Fibroblast of mammary gland (primary cell): ENCODE results near the gene FAT1.
"Not testable (repeated sequence)": the region's sequence is repeated elsewhere in the genome, so short reads cannot be mapped to it uniquely, and the experiment has no call there.

Experiments used
- DNase-seq: peaks from one replicate; pipeline ENCODE4 v3.0.0-alpha.2; 2010; ENCODE audit warnings: low read depth
- H3K4me3 ChIP-seq: 2 replicates; pipeline ENCODE4 v1.5.1; 2011; ENCODE audit warnings: low read depth, mild to moderate bottlenecking, low read length, moderate library complexity; ENCODE audit not compliant: control insufficient read depth
- TF ChIP-seq, protein P1 (sequence below): conservative IDR thresholded peaks from 2 replicates; pipeline ENCODE4 v1.5.1; 2011; ENCODE audit warnings: low read depth, low read length, inconsistent platforms; ENCODE audit not compliant: control insufficient read depth, insufficient read depth

The FAT1 gene

DNA sequence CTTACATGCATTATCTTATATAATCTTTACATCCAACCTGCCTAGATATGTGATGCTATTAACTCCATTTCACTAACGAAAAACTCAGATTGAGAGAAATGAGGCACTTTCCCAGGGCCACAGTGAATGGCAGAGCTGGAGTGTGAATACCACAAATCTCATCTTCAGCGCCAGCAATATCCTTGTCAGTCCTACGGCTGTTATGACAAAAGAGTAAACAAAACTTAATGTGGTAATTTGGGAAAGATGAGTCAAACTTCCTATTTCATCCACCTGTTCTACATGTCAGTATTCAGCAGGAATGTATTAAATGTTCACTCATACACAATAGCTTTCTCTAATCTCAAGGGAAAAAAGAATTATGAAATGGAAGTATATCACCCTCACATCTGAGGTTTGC, 56.9 kb downstream of the FAT1 start:
- H3K4me3 ChIP-seq, result no peak overlapping the region
- DNase-seq, result peak; percentile 24
- TF ChIP-seq, protein P1, sequence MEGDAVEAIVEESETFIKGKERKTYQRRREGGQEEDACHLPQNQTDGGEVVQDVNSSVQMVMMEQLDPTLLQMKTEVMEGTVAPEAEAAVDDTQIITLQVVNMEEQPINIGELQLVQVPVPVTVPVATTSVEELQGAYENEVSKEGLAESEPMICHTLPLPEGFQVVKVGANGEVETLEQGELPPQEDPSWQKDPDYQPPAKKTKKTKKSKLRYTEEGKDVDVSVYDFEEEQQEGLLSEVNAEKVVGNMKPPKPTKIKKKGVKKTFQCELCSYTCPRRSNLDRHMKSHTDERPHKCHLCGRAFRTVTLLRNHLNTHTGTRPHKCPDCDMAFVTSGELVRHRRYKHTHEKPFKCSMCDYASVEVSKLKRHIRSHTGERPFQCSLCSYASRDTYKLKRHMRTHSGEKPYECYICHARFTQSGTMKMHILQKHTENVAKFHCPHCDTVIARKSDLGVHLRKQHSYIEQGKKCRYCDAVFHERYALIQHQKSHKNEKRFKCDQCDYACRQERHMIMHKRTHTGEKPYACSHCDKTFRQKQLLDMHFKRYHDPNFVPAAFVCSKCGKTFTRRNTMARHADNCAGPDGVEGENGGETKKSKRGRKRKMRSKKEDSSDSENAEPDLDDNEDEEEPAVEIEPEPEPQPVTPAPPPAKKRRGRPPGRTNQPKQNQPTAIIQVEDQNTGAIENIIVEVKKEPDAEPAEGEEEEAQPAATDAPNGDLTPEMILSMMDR, result no peak

DNA sequence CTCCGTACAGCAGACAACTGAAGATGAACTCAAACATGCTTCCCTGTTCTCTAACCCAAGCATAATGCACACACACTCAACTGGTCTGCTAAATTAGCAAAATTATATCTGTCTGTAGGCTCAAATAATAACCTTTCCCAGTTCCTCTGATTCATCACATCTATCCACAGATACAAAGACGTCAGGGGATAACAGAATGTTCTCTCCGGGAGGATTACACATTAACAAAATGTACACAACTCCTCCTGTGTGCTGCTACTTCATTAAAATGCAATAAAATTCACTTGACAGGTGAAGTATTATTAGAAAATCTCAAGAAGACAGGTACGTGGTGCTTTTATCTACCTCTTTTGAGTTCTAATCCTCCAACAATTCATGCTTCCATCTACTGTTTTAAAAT, 57.4 kb downstream of the FAT1 start:
- TF ChIP-seq, protein P1, result no peak
- H3K4me3 ChIP-seq, result no peak overlapping the region
- peak; percentile 72 for DNase-seq

DNA sequence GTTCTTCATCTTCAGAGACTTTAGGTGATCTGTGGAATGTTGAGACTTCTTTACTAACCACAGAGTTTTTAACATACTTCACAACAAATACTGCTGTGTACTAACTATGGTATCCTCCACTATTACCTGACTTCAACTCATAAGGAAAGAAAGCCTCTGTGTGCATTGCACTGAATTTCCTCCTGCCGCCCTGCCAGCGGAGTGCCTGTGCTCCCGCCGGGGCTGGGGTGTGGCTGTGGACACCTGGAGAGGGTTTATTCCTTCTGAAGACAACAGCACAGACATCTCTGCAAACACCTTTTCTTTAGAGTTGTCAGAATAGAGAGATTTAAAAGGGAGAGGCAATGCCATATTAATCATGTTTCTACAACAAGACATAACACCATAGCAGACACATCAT, 63.3 kb downstream of the FAT1 start:
- DNase-seq, result no peak
- TF ChIP-seq, protein P1, result no peak
- H3K4me3 ChIP-seq, result no peak overlapping the region

DNA sequence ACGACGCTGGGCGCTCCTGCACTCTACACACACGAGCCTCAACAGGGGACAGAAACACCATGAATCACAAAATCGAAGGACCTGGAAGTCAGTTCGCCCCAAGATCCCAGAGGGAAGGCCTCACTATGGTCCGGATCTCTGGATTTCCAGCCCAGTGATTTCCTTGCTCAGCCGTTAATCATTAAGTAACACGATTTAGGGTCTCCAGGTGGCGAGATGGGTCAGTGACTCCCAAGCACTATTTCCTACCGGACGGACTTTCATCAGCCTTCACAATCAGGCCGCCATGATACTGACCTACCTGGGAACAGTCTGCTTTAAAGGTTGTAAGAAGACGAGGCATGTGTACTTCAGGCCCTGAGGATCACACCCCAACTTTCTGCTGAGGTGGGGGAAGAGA, 63.7 kb downstream of the FAT1 start:
- DNase-seq, result no peak
- TF ChIP-seq, protein P1, result no peak
- no peak overlapping the region for H3K4me3 ChIP-seq

DNA sequence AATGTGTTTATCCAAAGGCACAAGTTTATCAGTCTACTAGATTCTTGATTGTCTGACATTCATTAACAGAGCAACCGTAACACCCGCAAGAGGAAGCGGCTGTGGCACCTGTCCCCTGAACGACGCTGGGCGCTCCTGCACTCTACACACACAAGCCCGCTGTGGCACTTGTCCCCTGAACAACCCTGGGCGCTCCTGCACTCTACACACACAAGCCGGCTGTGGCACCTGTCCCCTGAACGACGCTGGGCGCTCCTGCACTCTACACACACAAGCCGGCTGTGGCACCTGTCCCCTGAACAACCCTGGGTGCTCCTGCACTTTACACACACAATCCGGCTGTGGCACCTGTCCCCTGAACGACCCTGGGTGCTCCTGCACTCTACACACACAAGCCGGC, 64.2 kb downstream of the FAT1 start:
- not testable (repeated sequence) for DNase-seq, H3K4me3 ChIP-seq

DNA sequence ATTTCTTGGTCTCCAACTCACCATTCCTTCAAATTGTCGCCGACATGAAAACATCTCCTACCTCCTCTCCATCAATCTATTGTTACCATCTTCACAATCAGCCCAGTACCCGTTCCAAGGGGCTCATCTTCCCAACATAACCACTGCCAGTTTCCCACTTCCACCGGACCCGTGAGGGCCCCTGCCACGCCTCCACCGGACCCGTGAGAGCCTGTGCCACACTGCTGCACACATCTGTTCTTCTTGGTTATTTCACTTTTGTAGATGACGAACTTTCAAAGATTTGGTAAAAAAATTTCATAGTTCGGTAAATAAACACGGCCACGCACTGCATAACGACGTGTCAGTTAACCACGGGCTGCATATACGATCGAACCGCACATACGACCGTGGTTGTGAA, 65.0 kb downstream of the FAT1 start:
- no peak overlapping the region for H3K4me3 ChIP-seq
- no peak for DNase-seq
- TF ChIP-seq, protein P1, result no peak

DNA sequence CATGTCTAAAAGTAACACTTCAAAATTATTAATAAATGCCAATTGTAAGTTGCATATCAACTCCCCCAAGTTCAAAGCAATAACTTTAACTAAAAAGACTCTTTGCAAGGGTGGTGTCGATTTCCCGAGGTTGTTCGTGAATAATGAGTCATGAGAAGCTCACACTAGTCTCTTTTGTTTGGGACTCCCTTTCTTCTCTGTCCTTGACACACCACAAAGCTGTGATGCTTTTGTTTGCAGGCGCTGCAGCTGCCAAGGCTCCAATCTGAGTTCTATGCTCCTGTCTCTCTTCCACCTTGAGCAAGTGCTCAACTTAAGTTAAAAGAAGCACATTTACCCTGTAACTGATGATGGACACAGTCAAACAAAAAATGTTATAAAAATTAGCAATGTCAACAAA, 65.9 kb downstream of the FAT1 start:
- TF ChIP-seq, protein P1, result no peak
- no peak overlapping the region for H3K4me3 ChIP-seq
- peak; percentile 34 for DNase-seq

DNA sequence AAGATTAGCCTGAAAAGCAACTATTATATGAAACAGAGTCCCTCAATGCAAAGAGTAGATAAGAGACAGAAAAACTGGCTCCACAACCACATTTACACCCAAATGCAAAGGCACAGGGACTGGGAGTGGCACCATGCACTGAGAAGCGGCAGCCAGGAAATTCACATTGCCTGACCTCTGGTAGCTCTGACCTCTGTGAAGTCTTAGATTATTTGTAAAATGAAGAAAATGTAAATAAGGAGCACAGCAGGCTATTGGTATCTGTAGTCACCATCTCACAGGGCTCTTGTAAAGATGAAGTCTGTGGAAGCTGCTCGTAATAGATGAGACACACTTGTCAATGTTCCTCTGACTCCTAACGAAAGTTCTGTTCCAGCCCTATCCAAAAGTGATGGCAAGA, 69.7 kb downstream of the FAT1 start:
- TF ChIP-seq, protein P1, result no peak
- DNase-seq, result no peak
- no peak overlapping the region for H3K4me3 ChIP-seq
